ENCODE data around the gene ZFHX2. TPM values are rescaled to one million over a fixed set of nuclear protein-coding genes. Genes with fewer than 3 reads are reported as not detected.

The ZFHX2 gene
- total RNA-seq, 1 donor from 2014 or later: 2.7 TPM

DNA sequence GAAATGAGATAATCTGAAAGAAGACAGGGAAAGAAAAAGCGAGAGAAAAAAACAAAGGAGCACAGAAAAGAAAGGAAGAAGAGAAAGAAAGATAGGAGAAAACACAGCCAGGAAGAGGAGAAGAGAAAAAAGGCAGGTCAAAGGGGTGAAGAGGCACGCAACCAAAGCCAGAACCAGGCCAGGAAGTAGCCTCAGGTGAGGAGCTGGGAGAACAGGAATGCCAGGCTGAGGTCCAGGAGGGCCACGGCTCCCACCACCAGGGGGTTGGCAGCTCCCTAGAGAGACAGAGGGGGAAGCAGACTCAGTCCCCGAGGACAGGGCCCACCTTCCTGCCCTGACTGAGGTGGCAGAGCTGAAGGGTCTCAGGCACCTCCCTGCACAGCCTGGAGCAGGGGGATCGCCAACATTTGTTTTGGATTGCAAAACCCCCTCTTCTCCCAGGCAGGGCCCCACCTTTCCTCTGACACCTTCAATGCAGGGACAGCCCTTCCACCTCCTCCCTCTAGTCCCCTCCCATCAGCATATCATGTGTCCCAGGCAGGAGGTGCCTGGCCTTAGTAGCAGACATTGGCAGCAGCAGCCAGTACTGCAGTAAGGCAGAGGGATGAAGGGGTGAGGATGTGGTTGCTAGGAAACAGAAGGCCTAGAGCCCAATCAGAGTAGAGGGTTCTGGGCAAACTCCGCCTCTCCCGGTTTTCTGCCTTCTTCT is 18.0 kb upstream of the ZFHX2 start:
- peak overlapping the region; percentile 71 for H3K27ac Mint-ChIP-seq
- DNase-seq (ENCODE audit: low spot score): no peak
- H3K4me1 Mint-ChIP-seq (ENCODE audit: low read depth): peaks cover 44% of the 10 kb centered on the region
- intact Hi-C loops (cut with micrococcal nuclease): loop anchor here (5.0 to 10.0 kb wide), 2 partner anchors 873 to 1045 kb away; partner anchors contain the start of gene SDR39U1
- peaks cover 5% of the 10 kb centered on the region for H3K27me3 Mint-ChIP-seq (ENCODE audit: insufficient read depth)
- H3K4me3 Mint-ChIP-seq: no peak overlapping the region
- H3K9me3 Mint-ChIP-seq: no peaks in the 10 kb centered on the region
- H3K36me3 Mint-ChIP-seq (ENCODE audit: low read depth): peaks cover 19% of the 10 kb centered on the region

DNA sequence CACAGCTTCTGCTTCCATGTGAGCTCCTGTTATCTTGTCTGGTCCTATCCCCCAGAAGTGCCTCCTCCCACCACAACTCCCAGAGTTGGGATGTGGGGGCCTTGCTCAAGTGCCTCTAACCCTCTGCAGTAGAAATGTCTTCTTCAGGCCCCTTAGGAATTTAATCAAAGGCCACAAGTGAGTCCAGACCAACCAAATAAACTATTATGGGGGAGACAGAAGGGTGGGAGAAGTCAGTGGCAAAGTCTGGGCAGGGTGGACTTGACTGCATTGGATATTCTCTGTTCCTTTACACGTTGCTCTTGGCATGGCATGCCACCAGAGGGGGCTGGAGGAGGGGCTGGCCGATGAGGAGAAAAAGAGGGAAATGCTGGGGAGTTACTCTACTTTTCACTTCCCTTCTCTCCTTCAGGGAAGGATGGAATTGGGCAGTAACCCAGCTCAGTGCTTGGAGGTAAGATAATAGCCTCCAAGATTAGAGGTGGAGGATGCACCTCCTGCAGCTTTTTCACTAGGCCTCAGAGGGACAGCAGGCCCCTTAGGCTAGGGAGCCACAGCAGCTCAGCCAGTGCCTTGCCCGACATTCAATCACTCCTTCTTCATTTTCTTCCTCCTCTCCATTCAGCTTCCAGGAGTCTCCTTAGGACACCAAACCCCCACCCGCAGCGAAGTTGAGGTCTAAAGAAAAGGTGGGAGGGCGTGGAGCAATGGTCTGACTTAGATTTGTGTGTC is 17.2 kb upstream of the ZFHX2 start:
- DNase-seq (ENCODE audit: low spot score): no peak

GRCh38 chr14:23568021-23568599 is 16.5 kb upstream of the ZFHX2 start:
- intact Hi-C loops (cut with micrococcal nuclease): loop anchor here (5.0 to 10.0 kb wide), 2 partner anchors 874 to 1043 kb away; partner anchors contain the start of gene SDR39U1
- H3K27me3 Mint-ChIP-seq (ENCODE audit: insufficient read depth): peaks cover 5% of the 10 kb centered on the region
- peaks cover 45% of the 10 kb centered on the region for H3K4me1 Mint-ChIP-seq (ENCODE audit: low read depth)

More for the DNA sequence above, 17.2 kb upstream of the ZFHX2 start:
- Mint-ChIP-seq H3K9me3 (no peaks in the 10 kb centered on the region), H3K36me3 (ENCODE audit: low read depth) (peaks cover 26% of the 10 kb centered on the region), H3K27me3 (ENCODE audit: insufficient read depth) (peaks cover 5% of the 10 kb centered on the region), H3K4me1 (ENCODE audit: low read depth) (peaks cover 44% of the 10 kb centered on the region), H3K27ac (peak overlapping the region; percentile 97), H3K4me3 (peak overlapping the region; percentile 100)
- intact Hi-C loops (cut with micrococcal nuclease): loop anchor here (5.0 to 10.0 kb wide), 2 partner anchors 874 to 1044 kb away; partner anchors contain the start of gene SDR39U1

DNA sequence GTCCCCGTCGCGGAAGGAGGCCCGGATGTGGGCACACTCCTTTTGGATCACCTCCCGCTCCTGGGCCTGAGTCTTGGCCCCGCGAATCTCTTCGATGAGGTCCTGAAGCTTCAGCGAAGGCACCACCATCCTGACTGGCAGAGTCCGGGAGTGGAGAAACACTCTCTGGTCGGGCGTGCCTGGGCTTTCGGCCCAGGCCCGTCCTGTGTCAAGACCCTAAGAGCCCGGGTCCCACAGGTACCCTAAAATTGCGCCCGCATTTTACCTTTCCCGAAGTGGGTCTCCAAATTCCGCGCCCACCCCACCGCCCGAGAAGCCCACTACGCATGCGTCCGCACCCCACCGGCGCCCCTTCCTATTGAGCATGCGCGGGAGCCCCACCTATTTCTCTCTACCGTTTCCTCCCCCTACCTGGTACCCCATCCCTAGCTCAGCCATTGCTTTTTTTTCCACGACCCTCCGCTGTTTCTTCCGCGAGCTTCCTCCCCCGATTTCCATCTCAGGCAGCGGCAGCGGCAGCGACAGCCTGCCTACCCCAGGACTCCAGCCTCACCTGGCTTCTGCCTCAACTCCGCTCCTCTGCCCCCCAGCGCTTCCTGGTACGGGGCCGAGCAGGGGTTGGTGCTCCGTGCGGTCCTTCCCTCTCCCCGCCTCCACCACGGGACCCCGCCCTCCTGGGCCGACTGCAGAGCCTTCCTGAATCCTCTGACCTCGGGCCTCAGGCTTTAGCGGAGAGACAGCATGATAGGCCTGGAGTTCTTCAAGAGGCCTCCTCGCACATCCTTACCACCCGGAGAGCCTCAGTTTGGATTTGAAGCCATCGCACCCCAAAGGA is 15.8 kb upstream of the ZFHX2 start, which contains the start of gene AP1G2:
Gene AP1G2, minus strand, starts transcription at position 606 of the 835 bp plus-strand sequence. Its CDS starts 477 bp downstream, at position 129.
- Mint-ChIP-seq H3K4me1 (ENCODE audit: low read depth) (peaks cover 43% of the 10 kb centered on the region), H3K4me3 (peak within 1 kb of the TSS; percentile 100), H3K27ac (peak within 1 kb of the TSS; percentile 97), H3K9me3 (no peaks in the 10 kb centered on the region), H3K36me3 (ENCODE audit: low read depth) (peaks cover 32% of the 10 kb centered on the region), H3K27me3 (ENCODE audit: insufficient read depth) (peaks cover 4% of the 10 kb centered on the region)
- DNase-seq (ENCODE audit: low spot score): peak; percentile 87
- intact Hi-C loops (cut with micrococcal nuclease): loop anchor here (1.0 to 10.0 kb wide), 5 partner anchors 11 to 1043 kb away; partner anchors contain the start of genes NGDN, SDR39U1, THTPA and ZFHX2

More at GRCh38 chr14:23568021-23568599, 16.5 kb upstream of the ZFHX2 start:
- Mint-ChIP-seq H3K9me3 (no peaks in the 10 kb centered on the region), H3K27ac (peak overlapping the region; percentile 97), H3K36me3 (ENCODE audit: low read depth) (peaks cover 27% of the 10 kb centered on the region), H3K4me3 (peak overlapping the region; percentile 100)
- no peak for DNase-seq (ENCODE audit: low spot score)

- H3K9me3 Mint-ChIP-seq: no peaks in the 10 kb centered on the region
- H3K4me3 Mint-ChIP-seq: peak overlapping the region; percentile 100
- intact Hi-C loops (cut with micrococcal nuclease): loop anchor here (1.0 to 10.0 kb wide), 5 partner anchors 10 to 1042 kb away; partner anchors contain the start of genes NGDN, SDR39U1, THTPA and ZFHX2
- no peak for DNase-seq (ENCODE audit: low spot score)
- no peaks in the 10 kb centered on the region for H3K27me3 Mint-ChIP-seq (ENCODE audit: insufficient read depth)
- H3K27ac Mint-ChIP-seq: peak overlapping the region; percentile 97
- H3K36me3 Mint-ChIP-seq (ENCODE audit: low read depth): peaks cover 33% of the 10 kb centered on the region
- peaks cover 38% of the 10 kb centered on the region for H3K4me1 Mint-ChIP-seq (ENCODE audit: low read depth)
These were observed 15.2 kb upstream of the ZFHX2 start for GRCh38 chr14:23566778-23567185.

- peak overlapping the region; percentile 97 for H3K27ac Mint-ChIP-seq
- H3K9me3 Mint-ChIP-seq: no peaks in the 10 kb centered on the region
These were observed 14.7 kb upstream of the ZFHX2 start for GRCh38 chr14:23566112-23566777.

GRCh38 chr14:23565626-23566025 is 14.1 kb upstream of the ZFHX2 start:
- H3K4me1 Mint-ChIP-seq (ENCODE audit: low read depth): peaks cover 38% of the 10 kb centered on the region
- no peaks in the 10 kb centered on the region for H3K27me3 Mint-ChIP-seq (ENCODE audit: insufficient read depth)
- no peak overlapping the region for H3K27ac Mint-ChIP-seq
- intact Hi-C loops (cut with micrococcal nuclease): loop anchor here (2.0 to 10.0 kb wide), 4 partner anchors 15 to 1041 kb away; partner anchors contain the start of genes NGDN, SDR39U1 and ZFHX2
- peak overlapping the region; percentile 100 for H3K4me3 Mint-ChIP-seq
- no peaks in the 10 kb centered on the region for H3K9me3 Mint-ChIP-seq
- H3K36me3 Mint-ChIP-seq (ENCODE audit: low read depth): peaks cover 41% of the 10 kb centered on the region
- DNase-seq (ENCODE audit: low spot score): no peak

More at GRCh38 chr14:23566112-23566777, 14.7 kb upstream of the ZFHX2 start:
- Mint-ChIP-seq H3K4me1 (ENCODE audit: low read depth) (peaks cover 38% of the 10 kb centered on the region), H3K36me3 (ENCODE audit: low read depth) (peaks cover 37% of the 10 kb centered on the region), H3K27me3 (ENCODE audit: insufficient read depth) (no peaks in the 10 kb centered on the region), H3K4me3 (peak overlapping the region; percentile 100)
- intact Hi-C loops (cut with micrococcal nuclease): loop anchor here (2.0 to 10.0 kb wide), 4 partner anchors 15 to 1041 kb away; partner anchors contain the start of genes NGDN, SDR39U1 and ZFHX2
- no peak for DNase-seq (ENCODE audit: low spot score)

DNA sequence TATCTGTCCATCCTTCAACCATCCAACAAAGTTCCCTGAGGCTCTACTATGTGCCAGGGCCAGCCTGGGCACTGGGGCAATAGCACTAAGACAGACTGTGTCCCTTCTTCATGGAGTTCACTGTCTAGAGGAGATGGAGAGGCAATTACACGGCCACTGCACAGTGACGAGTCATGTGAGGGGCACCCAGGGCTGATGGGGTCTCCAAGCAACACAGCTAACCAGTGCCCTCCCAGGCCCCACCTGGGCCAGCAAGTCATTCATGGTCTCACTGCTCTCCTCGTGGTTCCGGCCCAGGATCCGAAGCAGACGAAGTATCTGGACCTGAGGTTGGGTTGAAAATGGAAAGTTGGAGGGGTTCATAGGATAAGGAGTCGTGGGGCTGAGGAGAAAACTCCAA is 13.3 kb upstream of the ZFHX2 start:
- Mint-ChIP-seq H3K4me3 (peak overlapping the region; percentile 39), H3K4me1 (ENCODE audit: low read depth) (peaks cover 38% of the 10 kb centered on the region), H3K36me3 (ENCODE audit: low read depth) (peaks cover 46% of the 10 kb centered on the region), H3K27me3 (ENCODE audit: insufficient read depth) (no peaks in the 10 kb centered on the region), H3K9me3 (no peaks in the 10 kb centered on the region), H3K27ac (peak overlapping the region; percentile 18)
- intact Hi-C loops (cut with micrococcal nuclease): loop anchor here (5.0 to 10.0 kb wide), 2 partner anchors 877 to 1040 kb away; partner anchors contain the start of gene SDR39U1
- DNase-seq (ENCODE audit: low spot score): no peak

DNA sequence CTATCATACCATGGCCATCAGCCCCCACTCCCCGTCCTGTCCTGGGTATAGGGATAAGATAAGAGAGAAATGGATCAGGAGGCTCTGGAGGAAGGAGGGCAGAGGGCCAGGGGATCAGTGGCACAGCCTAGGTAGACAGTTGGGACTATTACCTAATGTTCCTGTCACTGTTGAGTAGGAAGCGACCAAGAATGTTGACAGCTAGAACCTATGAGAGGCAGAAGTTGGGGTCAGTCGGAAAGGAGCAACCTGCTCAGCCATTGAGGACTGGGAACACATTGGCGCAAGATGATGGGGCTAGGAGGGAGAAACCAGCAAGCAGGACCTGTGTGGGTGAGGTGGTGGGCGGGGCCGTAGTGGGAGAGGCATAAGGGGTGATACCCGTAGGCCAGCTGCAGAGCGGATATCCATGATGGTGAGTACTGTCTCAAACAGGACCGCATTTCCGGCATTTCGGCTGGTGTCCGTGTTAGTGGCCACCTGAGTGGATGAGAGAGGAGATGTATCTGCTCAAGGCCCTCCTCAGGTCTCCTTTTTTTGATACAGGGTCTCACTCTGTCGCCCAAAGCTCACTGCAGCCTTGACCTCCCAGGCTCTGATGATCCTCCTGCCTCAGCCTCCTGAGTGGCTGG is 12.7 kb upstream of the ZFHX2 start:
- H3K36me3 Mint-ChIP-seq (ENCODE audit: low read depth): peaks cover 52% of the 10 kb centered on the region

DNA sequence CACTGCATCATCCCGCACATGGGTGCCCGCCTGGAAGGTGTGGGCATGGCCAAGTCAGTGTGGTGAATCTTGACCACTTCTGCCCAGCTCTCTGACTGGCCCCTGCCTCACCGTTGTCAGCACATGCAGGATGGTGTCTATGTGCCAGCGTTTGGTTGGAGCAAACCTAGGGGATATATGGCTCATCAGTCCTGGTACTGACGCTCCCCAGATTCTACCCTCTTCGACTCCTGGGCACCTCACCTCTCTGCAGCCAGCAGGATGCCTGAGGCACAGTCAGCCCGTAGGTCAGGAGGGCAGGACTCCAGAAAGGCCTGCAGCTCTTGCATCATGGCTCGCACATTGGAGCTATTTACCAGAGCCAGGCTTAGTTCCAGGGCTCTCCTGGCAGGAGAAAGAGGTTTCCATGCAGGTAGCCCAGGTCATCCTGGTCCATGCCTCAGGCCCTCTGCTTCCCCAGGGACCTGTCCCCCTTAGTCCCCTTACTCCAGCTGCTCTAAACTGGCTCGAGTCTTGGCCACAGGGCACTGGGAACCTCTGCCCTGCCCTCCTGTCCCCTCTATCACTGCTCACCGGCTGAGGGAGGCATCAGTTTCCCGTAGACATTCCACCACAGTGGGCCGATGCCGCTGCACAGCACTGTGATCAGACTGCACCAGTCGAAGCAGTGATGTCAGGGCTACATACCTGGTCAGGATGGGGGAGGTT is 12.1 kb upstream of the ZFHX2 start:
- H3K4me1 Mint-ChIP-seq (ENCODE audit: low read depth): peaks cover 29% of the 10 kb centered on the region
- no peaks in the 10 kb centered on the region for H3K9me3 Mint-ChIP-seq
- H3K27ac Mint-ChIP-seq: no peak overlapping the region
- H3K4me3 Mint-ChIP-seq: no peak overlapping the region
- intact Hi-C loops (cut with micrococcal nuclease): loop anchor here (10.0 kb wide), 1 partner anchor 1039 kb away; no protein-coding TSS in a partner anchor
- DNase-seq (ENCODE audit: low spot score): no peak
- no peaks in the 10 kb centered on the region for H3K27me3 Mint-ChIP-seq (ENCODE audit: insufficient read depth)
- H3K36me3 Mint-ChIP-seq (ENCODE audit: low read depth): peaks cover 56% of the 10 kb centered on the region

More for the DNA sequence above, 12.7 kb upstream of the ZFHX2 start:
- Mint-ChIP-seq H3K27me3 (ENCODE audit: insufficient read depth) (no peaks in the 10 kb centered on the region), H3K4me1 (ENCODE audit: low read depth) (peaks cover 36% of the 10 kb centered on the region), H3K4me3 (peak overlapping the region; percentile 57), H3K9me3 (no peaks in the 10 kb centered on the region), H3K27ac (peak overlapping the region; percentile 18)
- DNase-seq (ENCODE audit: low spot score): no peak
- intact Hi-C loops (cut with micrococcal nuclease): loop anchor here (10.0 kb wide), 1 partner anchor 1039 kb away; no protein-coding TSS in a partner anchor

Measured in activated T-helper 1 cell treated with anti-CD3 and anti-CD28 coated beads, Interleukin-12 subunit alpha, Interleukin-12 subunit beta, Interleukin-2, Interleukin-4 antibody, amounts not matched to agents 30 ng/mL and 10 ng/mL and 1 ng/mL, durations not matched to agents 14 hours and 24 hours and 36 hours (primary cell).